K562 (cell line): ENCODE measurements around the gene CARD11. TPM values are rescaled to one million over a fixed set of nuclear protein-coding genes. Genes with fewer than 3 reads are reported as not detected.
A peak's percentile ranks its signal among the peaks of the same experiment; 100 is the strongest.

Experiments used
- ATAC-seq: fragments of 200-7000 bp; cut with Tn5 transposase; 3 replicates; pipeline ENCODE4 v1.9.1; 2020; ENCODE audit warnings: moderate library complexity
- BruUV-seq: library from RNA; stranded (reverse); fragments of 400-500 nt; replicated peaks from 2 replicates; lab custom pipeline; 2021; lab: Mats Ljungman, UMichigan
- CTCF ChIA-PET: fragments of 300-600 bp; formaldehyde crosslinking; extraction: SDS; loops from one replicate; lab custom pipeline; 2021; ENCODE audit warnings: low intra/inter-chr PET ratio; lab: Yijun Ruan, JAX
- POLR2A ChIA-PET: fragments of 300-600, 350-650 bp; sonication (Branson Sonifier 250); formaldehyde crosslinking; extraction: SDS; loops from one replicate; lab custom pipeline; 2021; ENCODE audit warnings: antibody characterized with exemption, inconsistent platforms; lab: Yijun Ruan, JAX
- DNase-seq, 4 experiments: peaks; one replicate each; pipeline versions ENCODE4 v3.0.0 to v3.0.0-alpha.2; 2011 to 2018; ENCODE audit warnings: low spot score in 3 of 4, mixed read lengths in 3 of 4; ENCODE audit errors: extremely low read depth in 1 of 4
- FAIRE-seq: peaks from 2 replicates; lab custom pipeline; 2011; peaks lifted over from hg19 to GRCh38; lab: Jason Lieb, UNC
- H2AFZ ChIP-seq: 2 replicates; pipeline ENCODE4 v1.6.0; 2011; ENCODE audit warnings: low read depth, low read length, control low read depth, inconsistent platforms
- H3K27ac ChIP-seq: fragments of 200-600 bp; 3 replicates; pipeline ENCODE4 v1.8.0; 2011; ENCODE audit warnings: low read depth, mild to moderate bottlenecking, control low read depth, inconsistent platforms, low read length, moderate library complexity, mixed read lengths; ENCODE audit errors: extremely low read depth
- H3K27me3 ChIP-seq, 2 experiments: fragments of 300-600 bp in 1 of 2; 2 replicates in 1 of 2; 3 replicates in 1 of 2; pipeline versions ENCODE4 v1.6.0 to v1.8.0; 2011; ENCODE audit warnings: inconsistent platforms in 2 of 2, low read length in 2 of 2, mild to moderate bottlenecking in 1 of 2, mixed read lengths in 1 of 2, moderate library complexity in 1 of 2; ENCODE audit not compliant: control insufficient read depth in 2 of 2, insufficient read depth in 2 of 2
- H3K36me3 ChIP-seq: fragments of 300-600 bp; 3 replicates; pipeline ENCODE4 v1.8.0; 2011; ENCODE audit warnings: mild to moderate bottlenecking, low read length, inconsistent platforms; ENCODE audit not compliant: control insufficient read depth, insufficient read depth
- H3K4me1 ChIP-seq, 2 experiments: fragments of 200-600 bp in 1 of 2; replicated peaks in 1 of 2; 2 replicates in 1 of 2; 3 replicates in 1 of 2; pipeline versions ENCODE4 v1.5.1 to v1.8.0; 2011; ENCODE audit warnings: inconsistent platforms in 2 of 2, low read length in 2 of 2, mild to moderate bottlenecking in 1 of 2, mixed read lengths in 1 of 2, moderate library complexity in 1 of 2; ENCODE audit not compliant: control insufficient read depth in 2 of 2, insufficient read depth in 2 of 2
- H3K4me2 ChIP-seq: 2 replicates; pipeline ENCODE4 v1.6.1; 2011; ENCODE audit warnings: low read length, control low read depth, inconsistent platforms, mixed read lengths; ENCODE audit not compliant: insufficient read depth
- H3K4me3 ChIP-seq: fragments of 200-600 bp; sonication (generic), shearing (Covaris generic); 2 replicates; pipeline ENCODE4 v1.5.1; 2016; ENCODE audit warnings: control low read depth, inconsistent platforms
- H3K79me2 ChIP-seq: fragments of 200-600 bp; 3 replicates; pipeline ENCODE4 v1.8.0; 2011; ENCODE audit warnings: low read length, inconsistent platforms; ENCODE audit not compliant: control insufficient read depth, insufficient read depth
- H3K9ac ChIP-seq, 2 experiments: 2 replicates each; pipeline versions ENCODE4 v1.6.0 to v1.6.1; 2011; ENCODE audit warnings: low read depth in 2 of 2, low read length in 2 of 2, control low read depth in 1 of 2, inconsistent platforms in 1 of 2, mild to moderate bottlenecking in 1 of 2, mixed read lengths in 1 of 2; ENCODE audit not compliant: insufficient read depth in 1 of 2
- H3K9me1 ChIP-seq: one replicate; pipeline ENCODE4 v1.6.0; 2011; ENCODE audit warnings: inconsistent platforms, mild to moderate bottlenecking, low read length, moderate library complexity; ENCODE audit not compliant: control insufficient read depth, insufficient read depth
- H3K9me3 ChIP-seq: replicated peaks from 2 replicates; pipeline ENCODE4 v1.5.1; 2011; ENCODE audit warnings: low read depth, low read length, inconsistent platforms; ENCODE audit not compliant: control insufficient read depth, insufficient read depth
- H4K20me1 ChIP-seq: replicated peaks from 2 replicates; pipeline ENCODE4 v1.6.1; 2011; ENCODE audit warnings: low read length, inconsistent platforms, mixed read lengths; ENCODE audit not compliant: control insufficient read depth, insufficient read depth
- ADNP ChIP-seq: fragments of 200-800 bp; sonication (Bioruptor generic); IDR thresholded peaks from 2 replicates; pipeline ENCODE4 v1.6.1; 2016; ENCODE audit warnings: missing genetic modification characterization, missing compliant biosample characterization
- HDAC1 ChIP-seq, 2 experiments: fragments of 450-650 bp; IDR thresholded peaks; 2 replicates each; pipeline ENCODE4 v1.6.1; 2016 to 2017; ENCODE audit warnings: inconsistent platforms in 1 of 2, mild to moderate bottlenecking in 1 of 2, moderate library complexity in 1 of 2
- NFRKB ChIP-seq: fragments of 450-650 bp; IDR thresholded peaks from 2 replicates; pipeline ENCODE4 v1.6.1; 2016; ENCODE audit warnings: low read depth
- PHF20 ChIP-seq: fragments of 450-650 bp; IDR thresholded peaks from 2 replicates; pipeline ENCODE4 v1.6.1; 2018; ENCODE audit not compliant: partially characterized antibody
- RBM17 ChIP-seq: fragments of 200-400 bp; formaldehyde crosslinking; IDR thresholded peaks from 2 replicates; pipeline ENCODE4 v1.6.1; 2017; ENCODE audit warnings: low read depth, mild to moderate bottlenecking, low read length, borderline replicate concordance
- TRIM24 ChIP-seq, 2 experiments: fragments of 450-650 bp; IDR thresholded peaks; 2 replicates each; pipeline ENCODE4 v1.6.1; 2016
- TSC22D4 ChIP-seq: fragments of 450-650 bp; IDR thresholded peaks from 2 replicates; pipeline ENCODE4 v1.6.1; 2016; ENCODE audit warnings: missing genetic modification characterization, missing biosample characterization, control low read depth
- ZNF24 ChIP-seq: fragments of 450-650 bp; IDR thresholded peaks from 2 replicates; pipeline ENCODE4 v1.6.1; 2016
- ZNF253 ChIP-seq: fragments of 250-450 bp; sonication (Bioruptor Pico); conservative IDR thresholded peaks from 2 replicates; pipeline ENCODE4 v1.6.1; 2021; ENCODE audit warnings: mild to moderate bottlenecking
- WGBS: fragments of 100-300 bp; shearing (Covaris generic); methylation state at CpG from one replicate; pipeline ENCODE4 v1.1.6; 2016; ENCODE audit warnings: low coverage, mixed read lengths; ENCODE audit not compliant: insufficient coverage; ENCODE audit errors: missing lambda C conversion rate; 5-methylcytosine and 5-hydroxymethylcytosine counted together
- in situ Hi-C: fragments of 300-500 bp; cut with MboI; formaldehyde crosslinking; loops from 4 replicates; pipeline ENCODE4 v1.15.0; 2018; ENCODE audit warnings: inconsistent platforms, mixed read lengths
- intact Hi-C: fragments of 100-400 bp; cut with micrococcal nuclease; formaldehyde crosslinking; loops from 2 replicates; pipeline ENCODE4 v1.14.2; 2022
- polyA plus RNA-seq, 8 experiments: library from polyadenylated mRNA; depleted of rRNA in 4 of 8; stranded (reverse) in 5 of 8; unstranded in 3 of 8; fragments of >200 nt; fragmentation: Nextera tagmentation in 2 of 8; fragmentation: Illumina TruSeq in 1 of 8; extraction: Ambion mirVana in 2 of 8; extraction: Trizol in 1 of 8; gene quantifications; 2 replicates each; pipeline versions ENCODE4 v1.2.1 to v1.2.3, GENCODE V29; 2011 to 2014; ENCODE audit warnings: inconsistent platforms in 1 of 8, missing spikeins in 1 of 8
- total RNA-seq, 7 experiments: library from RNA; depleted of rRNA in 6 of 7; stranded (reverse); fragments of >200 nt in 6 of 7; fragmentation: Illumina TruSeq in 2 of 7; extraction: Trizol in 2 of 7; gene quantifications; 2 replicates each; pipeline versions ENCODE4 v1.2.1 to v1.2.3, GENCODE V29; 2011 to 2021; ENCODE audit warnings: low replicate concordance in 1 of 7
- TF ChIP-seq, protein P1 (sequence below): fragments of 450-650 bp; IDR thresholded peaks from 2 replicates; pipeline ENCODE4 v1.6.1; 2018; ENCODE audit warnings: mild to moderate bottlenecking, low read depth; ENCODE audit not compliant: partially characterized antibody

The CARD11 gene
- total and polyA plus RNA-seq, 9 of the 15 experiments (the other 6 are each of a cell fraction or from before 2014, with no cell fraction given), result 0.07 to 12.8 (median 5.7) TPM

DNA sequence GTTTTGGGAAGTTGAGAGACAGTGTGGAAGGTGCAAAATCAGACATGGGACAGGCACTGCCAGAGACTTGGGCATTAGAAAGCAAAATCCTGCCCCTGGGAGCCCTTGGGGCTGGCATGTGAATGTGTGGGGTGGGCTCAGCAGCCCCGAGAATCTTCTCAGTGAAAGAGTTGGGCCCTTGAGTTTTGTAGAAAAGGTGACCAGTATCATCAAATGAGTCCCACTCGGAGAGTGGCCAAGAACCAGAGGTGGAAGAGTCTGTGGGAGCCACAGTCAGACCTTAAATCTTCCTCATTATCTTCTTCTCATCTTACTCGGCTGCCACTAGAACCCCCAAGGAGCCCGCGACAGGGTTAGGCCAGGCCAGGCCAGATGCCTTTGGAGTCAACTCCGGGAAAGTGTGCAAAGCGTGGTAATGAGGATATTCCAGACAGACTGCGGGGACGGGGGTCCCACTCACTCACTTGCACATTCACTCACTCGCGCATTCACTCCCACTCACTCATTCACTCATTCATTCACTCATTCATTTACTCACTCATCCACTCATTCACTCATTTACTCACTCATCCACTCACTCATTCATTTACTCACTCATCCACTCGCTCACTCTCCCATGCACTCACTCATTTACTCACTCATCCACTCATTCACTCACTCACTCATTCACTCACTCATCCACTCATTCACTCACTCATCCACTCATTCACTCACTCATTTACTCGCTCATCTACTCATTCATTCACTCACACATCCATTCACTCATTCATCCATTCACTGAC lies 74.9 kb downstream of the CARD11 start:
- in situ Hi-C loops (no loop called here), intact Hi-C loops (no loop called here)
- no peak overlapping the region for H3K4me2 ChIP-seq
- no peaks in the 10 kb centered on the region for H3K36me3 ChIP-seq
- TF ChIP-seq ADNP (tag) (peak; percentile 23; the same call in 1 of the 2 replicates), HDAC1 (IDR thresholded peaks at IDR 0.05) (0 out of 4 replicates have a peak, but pooled peaks of 1 of the 2 experiments have one; percentile 6), PHF20 (peak; percentile 25), TRIM24 (IDR thresholded peaks at IDR 0.05) (peak in 1 of 2 experiments; percentile 9; a peak in 1 of 4 replicates), ZNF24 (peak; percentile 98), ZNF253 (no peak), NFRKB (peak; percentile 46; the same call in 1 of the 2 replicates), TSC22D4 (tag) (peak; percentile 96), RBM17 (no peak)
- TF ChIP-seq, protein P1, sequence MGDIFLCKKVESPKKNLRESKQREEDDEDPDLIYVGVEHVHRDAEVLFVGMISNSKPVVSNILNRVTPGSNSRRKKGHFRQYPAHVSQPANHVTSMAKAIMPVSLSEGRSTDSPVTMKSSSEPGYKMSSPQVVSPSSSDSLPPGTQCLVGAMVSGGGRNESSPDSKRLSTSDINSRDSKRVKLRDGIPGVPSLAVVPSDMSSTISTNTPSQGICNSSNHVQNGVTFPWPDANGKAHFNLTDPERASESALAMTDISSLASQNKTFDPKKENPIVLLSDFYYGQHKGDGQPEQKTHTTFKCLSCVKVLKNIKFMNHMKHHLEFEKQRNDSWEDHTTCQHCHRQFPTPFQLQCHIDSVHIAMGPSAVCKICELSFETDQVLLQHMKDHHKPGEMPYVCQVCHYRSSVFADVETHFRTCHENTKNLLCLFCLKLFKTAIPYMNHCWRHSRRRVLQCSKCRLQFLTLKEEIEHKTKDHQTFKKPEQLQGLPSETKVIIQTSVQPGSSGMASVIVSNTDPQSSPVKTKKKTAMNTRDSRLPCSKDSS, result no peak
- H3K27me3 ChIP-seq, result no peaks in the 10 kb centered on the region
- DNase-seq (no peak), ATAC-seq (no peak), FAIRE-seq (no peak)
- no peaks in the 10 kb centered on the region for H3K79me2 ChIP-seq
- H3K9ac ChIP-seq, result no peak overlapping the region
- BruUV-seq, result no TSS peak
- POLR2A ChIA-PET, result no interaction called here
- 80% methylated on average over 10 of the region's 13 CpGs for WGBS
- no peaks in the 10 kb centered on the region for H3K9me1 ChIP-seq
- CTCF ChIA-PET, result no interaction called here
- H3K9me3 ChIP-seq, result peaks cover 8% of the 10 kb centered on the region
- peaks cover 0 to 2% of the 10 kb centered on the region in 2 experiments; a peak in 1 of 5 replicates for H3K4me1 ChIP-seq
- H3K4me3 ChIP-seq, result no peak overlapping the region
- no peak overlapping the region for H3K27ac ChIP-seq
- no peak overlapping the region for H2AFZ ChIP-seq
- H4K20me1 ChIP-seq, result no peaks in the 10 kb centered on the region
